ENCODE results near the gene PGK1.

DNA sequence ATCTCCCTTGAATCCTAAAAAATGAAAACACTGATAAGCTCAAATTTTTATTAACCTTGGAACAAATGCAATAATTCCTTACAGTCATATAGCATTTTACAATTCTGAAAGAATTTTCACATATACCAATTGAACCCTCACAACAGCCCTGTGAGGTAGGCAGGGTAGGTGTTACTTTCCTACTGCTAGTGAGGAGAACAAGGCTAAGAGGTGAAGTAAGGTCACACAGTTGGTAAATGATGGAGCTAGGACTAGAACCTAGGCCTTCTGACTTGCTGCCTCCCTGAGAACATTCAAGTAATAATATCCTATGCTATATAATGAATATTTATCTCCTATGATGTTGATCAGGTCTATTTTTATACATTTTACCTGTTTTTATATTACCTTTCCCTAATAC, 25.7 kb downstream of the PGK1 start:
- TF ChIP-seq, protein P1, sequence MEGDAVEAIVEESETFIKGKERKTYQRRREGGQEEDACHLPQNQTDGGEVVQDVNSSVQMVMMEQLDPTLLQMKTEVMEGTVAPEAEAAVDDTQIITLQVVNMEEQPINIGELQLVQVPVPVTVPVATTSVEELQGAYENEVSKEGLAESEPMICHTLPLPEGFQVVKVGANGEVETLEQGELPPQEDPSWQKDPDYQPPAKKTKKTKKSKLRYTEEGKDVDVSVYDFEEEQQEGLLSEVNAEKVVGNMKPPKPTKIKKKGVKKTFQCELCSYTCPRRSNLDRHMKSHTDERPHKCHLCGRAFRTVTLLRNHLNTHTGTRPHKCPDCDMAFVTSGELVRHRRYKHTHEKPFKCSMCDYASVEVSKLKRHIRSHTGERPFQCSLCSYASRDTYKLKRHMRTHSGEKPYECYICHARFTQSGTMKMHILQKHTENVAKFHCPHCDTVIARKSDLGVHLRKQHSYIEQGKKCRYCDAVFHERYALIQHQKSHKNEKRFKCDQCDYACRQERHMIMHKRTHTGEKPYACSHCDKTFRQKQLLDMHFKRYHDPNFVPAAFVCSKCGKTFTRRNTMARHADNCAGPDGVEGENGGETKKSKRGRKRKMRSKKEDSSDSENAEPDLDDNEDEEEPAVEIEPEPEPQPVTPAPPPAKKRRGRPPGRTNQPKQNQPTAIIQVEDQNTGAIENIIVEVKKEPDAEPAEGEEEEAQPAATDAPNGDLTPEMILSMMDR (IDR thresholded peaks at IDR 0.05): no peak
- TF ChIP-seq POLR2A (IDR thresholded peaks at IDR 0.05) (no peak), POLR2AphosphoS5 (IDR thresholded peaks at IDR 0.05) (no peak), EP300 (IDR thresholded peaks at IDR 0.05) (no peak)

Data from sigmoid colon (tissue), 4 donors.